ENCODE data around the gene PPIF. TPM values are rescaled to one million over a fixed set of nuclear protein-coding genes. Genes with fewer than 3 reads are reported as not detected.

The PPIF gene
- total RNA-seq, 1 donor from 2014 or later: 21.9 TPM

GRCh38 chr10:79354141-79354540, 6.9 kb downstream of the PPIF start:
- Mint-ChIP-seq H3K9me3 (ENCODE audit: unreplicated experiment) (no peaks in the 10 kb centered on the region), H3K27me3 (ENCODE audit: unreplicated experiment) (peaks cover 2% of the 10 kb centered on the region), H3K4me3 (ENCODE audit: unreplicated experiment) (peak overlapping the region; percentile 37), H3K4me1 (ENCODE audit: unreplicated experiment) (no peaks in the 10 kb centered on the region), H3K36me3 (ENCODE audit: low read depth, unreplicated experiment) (peaks cover 21% of the 10 kb centered on the region), H3K27ac (ENCODE audit: unreplicated experiment) (no peak overlapping the region)
- no peak for TF ChIP-seq CTCF (IDR thresholded peaks at IDR 0.05; ENCODE audit: unreplicated experiment)
- no peak for DNase-seq (ENCODE audit: low spot score)

GRCh38 chr10:79354615-79355014, 7.3 kb downstream of the PPIF start:
- H3K27me3 Mint-ChIP-seq (ENCODE audit: unreplicated experiment): peaks cover 2% of the 10 kb centered on the region
- H3K36me3 Mint-ChIP-seq (ENCODE audit: low read depth, unreplicated experiment): peaks cover 21% of the 10 kb centered on the region
- no peak for DNase-seq (ENCODE audit: low spot score)
- H3K9me3 Mint-ChIP-seq (ENCODE audit: unreplicated experiment): no peaks in the 10 kb centered on the region
- no peak for TF ChIP-seq CTCF (IDR thresholded peaks at IDR 0.05; ENCODE audit: unreplicated experiment)
- H3K4me3 Mint-ChIP-seq (ENCODE audit: unreplicated experiment): peak overlapping the region; percentile 25
- H3K27ac Mint-ChIP-seq (ENCODE audit: unreplicated experiment): no peak overlapping the region
- H3K4me1 Mint-ChIP-seq (ENCODE audit: unreplicated experiment): no peaks in the 10 kb centered on the region

- Mint-ChIP-seq H3K4me1 (ENCODE audit: unreplicated experiment) (no peaks in the 10 kb centered on the region), H3K4me3 (ENCODE audit: unreplicated experiment) (peak overlapping the region; percentile 57), H3K27ac (ENCODE audit: unreplicated experiment) (no peak overlapping the region), H3K9me3 (ENCODE audit: unreplicated experiment) (no peaks in the 10 kb centered on the region), H3K27me3 (ENCODE audit: unreplicated experiment) (peaks cover 2% of the 10 kb centered on the region), H3K36me3 (ENCODE audit: low read depth, unreplicated experiment) (peaks cover 16% of the 10 kb centered on the region)
- TF ChIP-seq CTCF (IDR thresholded peaks at IDR 0.05; ENCODE audit: unreplicated experiment): no peak
- no peak for DNase-seq (ENCODE audit: low spot score)
These were observed 8.2 kb downstream of the PPIF start for GRCh38 chr10:79355420-79356017.

GRCh38 chr10:79356104-79356503, 8.8 kb downstream of the PPIF start:
- no peak overlapping the region for H3K4me3 Mint-ChIP-seq (ENCODE audit: unreplicated experiment)
- DNase-seq (ENCODE audit: low spot score): no peak
- peaks cover 13% of the 10 kb centered on the region for H3K36me3 Mint-ChIP-seq (ENCODE audit: low read depth, unreplicated experiment)
- no peak overlapping the region for H3K27ac Mint-ChIP-seq (ENCODE audit: unreplicated experiment)
- H3K9me3 Mint-ChIP-seq (ENCODE audit: unreplicated experiment): no peaks in the 10 kb centered on the region
- H3K27me3 Mint-ChIP-seq (ENCODE audit: unreplicated experiment): peaks cover 2% of the 10 kb centered on the region
- no peak for TF ChIP-seq CTCF (IDR thresholded peaks at IDR 0.05; ENCODE audit: unreplicated experiment)
- no peaks in the 10 kb centered on the region for H3K4me1 Mint-ChIP-seq (ENCODE audit: unreplicated experiment)

GRCh38 chr10:79357180-79357579, 9.9 kb downstream of the PPIF start:
- no peak for DNase-seq (ENCODE audit: low spot score)

More at GRCh38 chr10:79357180-79357579, 9.9 kb downstream of the PPIF start:
- H3K9me3 Mint-ChIP-seq (ENCODE audit: unreplicated experiment): no peaks in the 10 kb centered on the region
- no peaks in the 10 kb centered on the region for H3K4me1 Mint-ChIP-seq (ENCODE audit: unreplicated experiment)
- peaks cover 12% of the 10 kb centered on the region for H3K36me3 Mint-ChIP-seq (ENCODE audit: low read depth, unreplicated experiment)
- H3K27ac Mint-ChIP-seq (ENCODE audit: unreplicated experiment): no peak overlapping the region
- no peak overlapping the region for H3K4me3 Mint-ChIP-seq (ENCODE audit: unreplicated experiment)
- TF ChIP-seq CTCF (IDR thresholded peaks at IDR 0.05; ENCODE audit: unreplicated experiment): no peak
- H3K27me3 Mint-ChIP-seq (ENCODE audit: unreplicated experiment): peaks cover 2% of the 10 kb centered on the region
